ENCODE results near the gene GBE1.
A peak's percentile ranks its signal among the peaks of the same experiment; 100 is the strongest.

GBE1 gene

GRCh38 chr3:81752604-81753003, 8.8 kb downstream of the GBE1 start:
- DNase-seq = no peak

GRCh38 chr3:81749265-81749664, 12.2 kb downstream of the GBE1 start:
- DNase-seq = no peak

- peak; percentile 25 for DNase-seq
Observed at GRCh38 chr3:81747280-81747679, 14.2 kb downstream of the GBE1 start.

- DNase-seq = peak; percentile 2
Observed at GRCh38 chr3:81744366-81744765, 17.1 kb downstream of the GBE1 start.

- peak; percentile 30 for DNase-seq
Observed at GRCh38 chr3:81743096-81744025, 18.1 kb downstream of the GBE1 start.

- DNase-seq = no peak
Observed at GRCh38 chr3:81742581-81742980, 18.9 kb downstream of the GBE1 start.

GRCh38 chr3:81741216-81741615, 20.2 kb downstream of the GBE1 start:
- DNase-seq = no peak

GRCh38 chr3:81740731-81741130, 20.7 kb downstream of the GBE1 start:
- no peak for DNase-seq

GRCh38 chr3:81735334-81735733, 26.1 kb downstream of the GBE1 start:
- DNase-seq = no peak

GRCh38 chr3:81734742-81735141, 26.7 kb downstream of the GBE1 start:
- no peak for DNase-seq

GRCh38 chr3:81732642-81733041, 28.8 kb downstream of the GBE1 start:
- no peak for DNase-seq

- DNase-seq = no peak
Observed at GRCh38 chr3:81728766-81729544, 32.5 kb downstream of the GBE1 start.

- no peak for DNase-seq
Observed at GRCh38 chr3:81726735-81727134, 34.7 kb downstream of the GBE1 start.

GRCh38 chr3:81726132-81726531, 35.3 kb downstream of the GBE1 start:
- DNase-seq = no peak

- peak; percentile 0 for DNase-seq
Observed at GRCh38 chr3:81723732-81724313, 37.6 kb downstream of the GBE1 start.

- DNase-seq = no peak
Observed at GRCh38 chr3:81718311-81718710, 43.1 kb downstream of the GBE1 start.

- peak; percentile 1 for DNase-seq
Observed at GRCh38 chr3:81716870-81717509, 44.5 kb downstream of the GBE1 start.

GRCh38 chr3:81713031-81713430, 48.4 kb downstream of the GBE1 start:
- DNase-seq = no peak

GRCh38 chr3:81709606-81710005, 51.8 kb downstream of the GBE1 start:
- no peak for DNase-seq

GRCh38 chr3:81707996-81708395, 53.4 kb downstream of the GBE1 start:
- peak; percentile 58 for DNase-seq

- no peak for DNase-seq
Observed at GRCh38 chr3:81702126-81702525, 59.3 kb downstream of the GBE1 start.

GRCh38 chr3:81699536-81700320, 61.7 kb downstream of the GBE1 start:
- DNase-seq = no peak
